Colonic mucosa (tissue), 4 donors: ENCODE results near the gene TRPM2. TPM values are rescaled to one million over a fixed set of nuclear protein-coding genes. Genes with fewer than 3 reads are reported as not detected.

Experiments used
- DNase-seq: peaks from one replicate; pipeline ENCODE4 v3.0.0-alpha.2; 2020
- H3K27ac ChIP-seq: fragments of 200-600 bp; one replicate; pipeline ENCODE4 v1.8.0; 2021
- H3K27me3 ChIP-seq: fragments of 200-600 bp; one replicate; pipeline ENCODE4 v1.8.0; 2021
- H3K36me3 ChIP-seq: fragments of 200-600 bp; one replicate; pipeline ENCODE4 v1.8.0; 2021
- H3K4me1 ChIP-seq: fragments of 200-600 bp; one replicate; pipeline ENCODE4 v1.8.0; 2021; ENCODE audit warnings: mild to moderate bottlenecking
- H3K4me3 ChIP-seq: fragments of 200-600 bp; one replicate; pipeline ENCODE4 v1.8.0; 2021
- H3K9ac ChIP-seq, 2 donors: one replicate each; pipeline ENCODE4 v1.7.0; 2013; ENCODE audit warnings: control low read depth in 2 of 2, low read depth in 2 of 2, low read length in 2 of 2
- H3K9me3 ChIP-seq: fragments of 200-600 bp; one replicate; pipeline ENCODE4 v1.8.0; 2021
- CTCF ChIP-seq: fragments of 200-600 bp; IDR thresholded peaks from one replicate; pipeline ENCODE4 v1.8.0; 2022; ENCODE audit warnings: antibody characterized with exemption, mild to moderate bottlenecking
- intact Hi-C: fragments of 100-400 bp; cut with DNase I; formaldehyde crosslinking; loops from one replicate; pipeline ENCODE4 v1.14.1; 2022
- total RNA-seq, 2 donors: library from RNA; stranded (reverse); fragmentation: NEBNext Ultra II Directional in 1 of 2; extraction: Animal tissue kit (Norgen Biotek cat#: 25700) in 1 of 2; gene quantifications; one replicate each; pipeline ENCODE4 v1.2.1, GENCODE V29; 2021
- donor health status: healthy.
- donor health status: DM: no; HTN: no; CAD: no.
- donor health status: DM: no; HTN: no; CAD: no.

The TRPM2 gene
- total RNA-seq, 2 donors from 2014 or later, result 2.6 to 4.2 TPM

GRCh38 chr21:44444286-44444931 lies 91.0 kb downstream of the TRPM2 start:
- H3K9ac ChIP-seq, result no peak overlapping the region
- H3K9me3 ChIP-seq, result no peaks in the 10 kb centered on the region
- no peaks in the 10 kb centered on the region for H3K36me3 ChIP-seq
- H3K4me1 ChIP-seq, result no peaks in the 10 kb centered on the region
- H3K27ac ChIP-seq, result no peak overlapping the region
- intact Hi-C loops, result no loop called here
- no peak for DNase-seq
- no peak overlapping the region for H3K4me3 ChIP-seq
- TF ChIP-seq CTCF, result no peak
- H3K27me3 ChIP-seq, result no peaks in the 10 kb centered on the region

GRCh38 chr21:44445145-44445812 lies 91.9 kb downstream of the TRPM2 start:
- no peaks in the 10 kb centered on the region for H3K9me3 ChIP-seq
- H3K36me3 ChIP-seq, result no peaks in the 10 kb centered on the region
- H3K4me1 ChIP-seq, result no peaks in the 10 kb centered on the region
- intact Hi-C loops, result no loop called here
- TF ChIP-seq CTCF, result no peak
- H3K9ac ChIP-seq, result no peak overlapping the region
- H3K27ac ChIP-seq, result no peak overlapping the region
- H3K4me3 ChIP-seq, result no peak overlapping the region
- DNase-seq, result no peak
- no peaks in the 10 kb centered on the region for H3K27me3 ChIP-seq

GRCh38 chr21:44448651-44449131 lies 95.3 kb downstream of the TRPM2 start:
- Histone ChIP-seq H3K4me3 (no peak overlapping the region), H3K9me3 (no peaks in the 10 kb centered on the region), H3K9ac (no peak overlapping the region), H3K4me1 (no peaks in the 10 kb centered on the region), H3K27me3 (no peaks in the 10 kb centered on the region), H3K27ac (no peak overlapping the region), H3K36me3 (no peaks in the 10 kb centered on the region)
- TF ChIP-seq CTCF, result no peak
- intact Hi-C loops, result no loop called here
- no peak for DNase-seq

- H3K9ac ChIP-seq, result no peak overlapping the region
- intact Hi-C loops, result no loop called here
- no peak for TF ChIP-seq CTCF
- no peaks in the 10 kb centered on the region for H3K9me3 ChIP-seq
- H3K36me3 ChIP-seq, result no peaks in the 10 kb centered on the region
- H3K4me1 ChIP-seq, result no peaks in the 10 kb centered on the region
- H3K27me3 ChIP-seq, result no peaks in the 10 kb centered on the region
- H3K4me3 ChIP-seq, result no peak overlapping the region
- no peak overlapping the region for H3K27ac ChIP-seq
- no peak for DNase-seq
Observed at GRCh38 chr21:44449473-44450363, 96.3 kb downstream of the TRPM2 start.

- Histone ChIP-seq H3K36me3 (no peaks in the 10 kb centered on the region), H3K4me3 (no peak overlapping the region), H3K9me3 (no peaks in the 10 kb centered on the region), H3K27me3 (no peaks in the 10 kb centered on the region), H3K27ac (no peak overlapping the region), H3K9ac (no peak overlapping the region), H3K4me1 (no peaks in the 10 kb centered on the region)
- no peak for TF ChIP-seq CTCF
- intact Hi-C loops, result no loop called here
- no peak for DNase-seq
Observed at GRCh38 chr21:44450402-44450801, 97.0 kb downstream of the TRPM2 start.
